K562 treated with DMSO at 1 percent for 4 hours (cell line): ENCODE measurements around the gene GCSAML. TPM values are rescaled to one million over a fixed set of nuclear protein-coding genes. Genes with fewer than 3 reads are reported as not detected.

Experiments used
- total RNA-seq: library from RNA; unstranded; fragments of 300-600 nt; gene quantifications from 2 replicates; pipeline ENCODE4 v1.2.3, GENCODE V29; 2022; ENCODE audit not compliant: insufficient read depth

The GCSAML gene
- not detected in 2 replicates for total RNA-seq

DNA sequence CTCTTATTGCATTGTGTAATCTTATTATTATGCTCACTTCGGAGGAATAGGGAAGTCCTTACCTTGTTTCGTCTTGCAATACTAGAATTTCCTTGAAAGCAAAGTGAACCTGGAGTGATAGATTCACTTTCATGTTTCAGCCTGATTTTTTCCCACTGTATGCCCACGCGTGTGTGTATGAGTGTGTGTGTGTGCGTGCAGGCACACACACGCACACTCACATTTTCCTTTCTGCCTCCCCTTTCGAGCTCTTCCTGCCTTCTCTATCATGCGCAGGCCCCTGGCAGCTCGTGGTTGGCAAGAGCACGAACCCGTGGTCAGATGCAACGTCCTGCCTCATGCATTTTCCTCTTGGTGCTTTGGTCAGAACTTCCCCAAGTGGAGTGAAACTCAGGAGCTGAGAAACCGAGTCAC, at the start of gene GCSAML:
TSS of gene GCSAML (plus strand) at position 366 of the 414 bp plus-strand sequence. CDS start 58 bp downstream, outside the sequence.

DNA sequence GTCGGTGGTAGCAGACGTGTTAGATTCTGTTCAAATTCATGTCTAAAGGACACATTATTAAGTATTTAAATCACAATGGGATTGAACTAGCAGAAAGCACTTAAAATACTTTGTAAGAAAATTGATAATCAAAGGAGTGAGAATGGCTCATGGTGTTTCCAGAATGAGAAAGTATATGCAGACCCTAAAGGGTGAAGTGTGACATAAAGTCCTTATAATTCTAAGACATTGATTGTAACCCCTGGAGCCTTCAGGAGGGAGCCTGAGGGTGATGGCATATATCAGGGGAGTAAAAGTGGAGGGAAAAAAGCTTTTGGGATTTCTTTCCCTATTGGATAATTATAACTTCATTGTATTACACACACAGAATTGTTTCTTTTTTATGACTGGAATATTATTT, 12.6 kb upstream of the GCSAML start, which contains the start of gene OR2C3:
TSS of gene OR2C3 (minus strand) at position 101 of the 400 bp plus-strand sequence. CDS start 3,929 bp downstream, outside the sequence.

DNA sequence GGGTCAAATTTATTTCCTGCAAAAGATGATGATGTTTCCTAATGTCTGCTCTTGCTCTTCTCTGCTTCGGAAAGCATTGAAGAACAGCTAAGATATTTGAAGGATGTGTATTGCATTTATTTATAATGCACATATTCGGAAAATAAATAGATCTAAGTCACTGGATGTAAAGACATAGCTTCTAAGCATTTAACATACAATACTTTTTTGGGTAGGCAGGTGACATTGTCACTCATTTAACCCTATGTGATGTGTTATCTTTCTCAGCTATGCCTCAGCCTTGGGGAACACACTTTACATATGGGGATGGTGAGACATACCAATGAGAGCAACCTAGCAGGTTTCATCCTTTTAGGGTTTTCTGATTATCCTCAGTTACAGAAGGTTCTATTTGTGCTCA, 39.1 kb downstream of the GCSAML start, which contains the start of gene OR2G2:
TSS of gene OR2G2 (plus strand) at position 301 of the 400 bp plus-strand sequence. CDS start at position 301, 0 bp downstream.

DNA sequence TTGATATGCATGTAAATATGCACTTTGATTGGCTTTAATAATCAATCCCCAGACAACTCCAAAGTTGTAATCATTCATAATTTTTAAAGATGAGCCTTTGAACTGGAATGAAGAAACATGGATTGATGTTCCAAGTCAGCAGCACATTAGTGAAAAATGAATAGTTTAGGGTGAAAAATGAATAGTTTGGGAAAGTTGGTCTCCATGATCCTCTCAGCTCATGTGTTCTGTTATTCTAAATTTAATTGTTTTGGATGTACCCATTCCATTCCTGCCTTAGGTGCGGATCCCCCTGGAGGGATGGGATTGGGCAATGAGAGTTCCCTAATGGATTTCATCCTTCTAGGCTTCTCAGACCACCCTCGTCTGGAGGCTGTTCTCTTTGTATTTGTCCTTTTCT, 56.4 kb downstream of the GCSAML start, which contains the start of gene OR2G3:
TSS of gene OR2G3 (plus strand) at position 301 of the 400 bp plus-strand sequence. CDS start at position 301, 0 bp downstream.

Other genes starting within 250 kb of the GCSAML start
- gene ZNF496, start 217.3 kb upstream of the GCSAML start, total RNA-seq: 39.6 and 43.0 TPM in 2 replicates
- gene NLRP3, start 133.0 kb upstream of the GCSAML start, total RNA-seq: not detected in 2 replicates
- not detected in 2 replicates for gene OR2B11, start 91.0 kb upstream of the GCSAML start, total RNA-seq
- not detected in 2 replicates for gene OR2C3, start 12.7 kb upstream of the GCSAML start, total RNA-seq
- gene OR2G2, start 39.2 kb downstream of the GCSAML start, total RNA-seq: not detected in 2 replicates
- not detected in 2 replicates for gene OR2G3, start 56.5 kb downstream of the GCSAML start, total RNA-seq
- gene OR13G1, start 130.6 kb downstream of the GCSAML start, total RNA-seq: not detected in 2 replicates
- not detected in 2 replicates for gene OR6F1, start 167.5 kb downstream of the GCSAML start, total RNA-seq
- not detected in 2 replicates for gene OR14K1, start 189.5 kb downstream of the GCSAML start, total RNA-seq
- gene OR14A2, start 199.0 kb downstream of the GCSAML start, total RNA-seq: not detected in 2 replicates
- gene OR1C1, start 211.4 kb downstream of the GCSAML start, total RNA-seq: not detected in 2 replicates